ENCODE measurements around the gene TARBP1.

DNA sequence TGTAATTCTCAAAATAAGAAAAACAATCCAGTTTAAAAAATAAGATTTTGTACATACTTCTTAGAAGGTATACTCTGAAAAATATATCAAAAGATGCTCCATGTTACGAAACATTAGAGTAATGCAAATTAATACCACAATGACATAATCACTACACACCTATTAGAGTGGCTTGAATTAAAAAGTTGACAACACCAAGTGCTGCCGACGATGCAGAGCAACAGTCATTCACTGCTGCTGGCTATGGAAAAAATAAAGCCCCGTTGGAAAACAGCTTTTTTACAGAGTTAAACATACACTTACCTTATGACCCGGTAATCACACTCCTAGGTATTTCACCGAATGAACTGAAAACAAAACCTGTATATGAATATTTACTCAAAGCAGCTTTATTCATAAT is 90.9 kb downstream of the TARBP1 start:
- TF ChIP-seq CTCF (conservative IDR thresholded peaks at IDR 0.05): no peak
- no peak for TF ChIP-seq EZH2 (IDR thresholded peaks at IDR 0.05; ENCODE audit: low read depth)

Measured in PC-9 (cell line).